ENCODE results near the gene CDC123. TPM values are rescaled to one million over a fixed set of nuclear protein-coding genes. Genes with fewer than 3 reads are reported as not detected.

The CDC123 gene
- polyA plus RNA-seq, 2 donors = 24.1 to 52.6 TPM

Other genes with a start within 250 kb of the CDC123 start
- 1 to 10 TPM; 7.7 to 9.3 TPM for gene UPF2, start 153.4 kb upstream of the CDC123 start, polyA plus RNA-seq
- gene DHTKD1, start 127.2 kb upstream of the CDC123 start, polyA plus RNA-seq = 1 to 10 TPM; 6.3 to 6.6 TPM
- gene SEC61A2, start 66.5 kb upstream of the CDC123 start, polyA plus RNA-seq = 1 to 10 TPM; 2.7 TPM
- gene NUDT5, start 297 bp upstream of the CDC123 start, polyA plus RNA-seq = 10 to 100 TPM; 26.8 to 49.2 TPM
- 1 to 10 TPM; 5.4 to 5.6 TPM for gene CAMK1D, start 153.4 kb downstream of the CDC123 start, polyA plus RNA-seq

All from esophagus (tissue), 2 donors.